ENCODE measurements around the gene FRAT2. TPM values are rescaled to one million over a fixed set of nuclear protein-coding genes. Genes with fewer than 3 reads are reported as not detected.

Gene FRAT2
- total RNA-seq = 6.5 and 6.6 TPM in 2 replicates

GRCh38 chr10:97334370-97335175 lies at the start of gene FRAT2:
Gene FRAT2, minus strand, starts transcription at chr10:97334729. Its CDS starts 157 bp downstream, at chr10:97334572.

GRCh38 chr10:97318772-97319651 lies 15.5 kb downstream of the FRAT2 start, which contains the start of gene FRAT1:
Gene FRAT1, plus strand, starts transcription at chr10:97319271. Its CDS starts 183 bp downstream, at chr10:97319454.

GRCh38 chr10:97292097-97292861 lies 42.2 kb downstream of the FRAT2 start, which contains the start of gene ARHGAP19:
Gene ARHGAP19, minus strand, starts transcription at chr10:97292637. Its CDS starts 10 bp downstream, at chr10:97292627.

Small RNA genes lying within 50 kb of the gene (small RNA-seq; reads per million reads assigned to genes)
- gene RF00017 = not detected

Other genes starting within 250 kb of the FRAT2 start
- gene SLIT1, start 148.8 kb downstream of the FRAT2 start, total RNA-seq = under 0.01 and 0.37 TPM in 2 replicates
- 7.7 and 12.9 TPM in 2 replicates for gene ARHGAP19, start 42.1 kb downstream of the FRAT2 start, total RNA-seq
- gene FRAT1, start 15.5 kb downstream of the FRAT2 start, total RNA-seq = 1.5 and 2.0 TPM in 2 replicates
- gene RRP12, start 66.6 kb upstream of the FRAT2 start, total RNA-seq = 20.9 and 33.0 TPM in 2 replicates
- 517 and 548 TPM in 2 replicates for gene PGAM1, start 91.5 kb upstream of the FRAT2 start, total RNA-seq
- gene EXOSC1, start 111.3 kb upstream of the FRAT2 start, total RNA-seq = 34.5 and 37.5 TPM in 2 replicates
- gene ZDHHC16, start 111.4 kb upstream of the FRAT2 start, total RNA-seq = 55.5 and 70.4 TPM in 2 replicates
- 81.2 and 105 TPM in 2 replicates for gene MMS19, start 163.7 kb upstream of the FRAT2 start, total RNA-seq
- gene UBTD1, start 164.2 kb upstream of the FRAT2 start, total RNA-seq = 15.8 and 22.8 TPM in 2 replicates
- 1.8 and 2.9 TPM in 2 replicates for gene ANKRD2, start 238.1 kb upstream of the FRAT2 start, total RNA-seq
- 2.5 and 2.6 TPM in 2 replicates for gene HOGA1, start 249.7 kb upstream of the FRAT2 start, total RNA-seq